Measurements from ENCODE around the gene TRIM39. TPM values are rescaled to one million over a fixed set of nuclear protein-coding genes. Genes with fewer than 3 reads are reported as not detected.

Gene TRIM39
- total and polyA plus RNA-seq, 4 donors, result 7.4 to 13.1 (median 11.5) TPM

DNA sequence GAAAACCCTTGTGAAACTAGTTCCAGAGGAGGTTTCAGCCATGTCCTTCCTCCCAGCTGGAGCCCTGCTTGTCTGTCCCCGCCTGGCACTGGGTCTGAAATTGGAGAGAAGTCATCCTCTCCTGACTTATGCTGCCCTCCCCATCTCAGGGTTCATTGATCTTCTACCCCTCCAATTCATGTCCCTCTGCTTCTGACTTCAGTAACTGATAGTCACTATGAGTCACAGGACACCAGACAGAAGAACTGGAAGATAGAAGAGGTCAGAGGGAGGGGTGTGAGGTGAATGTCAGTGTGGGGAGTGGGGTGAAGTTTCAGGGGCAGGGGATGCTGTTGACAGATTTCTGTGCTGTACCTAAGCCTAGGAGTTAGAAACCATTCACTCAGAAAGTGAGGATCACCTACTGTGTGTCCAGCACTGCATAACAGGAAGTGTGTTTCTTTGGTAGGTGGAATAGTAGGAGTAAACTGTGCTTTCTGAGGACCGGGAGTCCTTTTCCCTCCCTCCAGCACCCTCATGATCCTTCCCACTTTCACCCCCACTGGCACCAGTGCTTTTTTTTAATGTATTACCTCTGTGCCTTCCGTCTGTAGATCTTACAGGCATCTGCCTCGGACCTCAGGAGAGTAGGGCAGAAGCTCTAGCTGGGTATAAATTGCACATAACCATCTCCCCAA is 17.6 kb downstream of the TRIM39 start:
- H3K9me3 ChIP-seq (ENCODE audit: control insufficient read depth, insufficient read depth, low read length), result no peaks in the 10 kb centered on the region
- H3K27me3 ChIP-seq (ENCODE audit: control insufficient read depth, insufficient read depth, low read length), result no peaks in the 10 kb centered on the region
- no peak for DNase-seq (ENCODE audit: low read depth in 4 of 6, low spot score in 6 of 6)
- H3K4me3 ChIP-seq (ENCODE audit: low read depth, low read length), result peak overlapping the region; percentile 91
- peak overlapping the region; percentile 84 for H3K27ac ChIP-seq (ENCODE audit: low read depth, low read length)
- H3K36me3 ChIP-seq (ENCODE audit: control insufficient read depth, insufficient read depth, low read length), result peaks cover 27% of the 10 kb centered on the region
- peaks cover 6% of the 10 kb centered on the region for H3K4me1 ChIP-seq (ENCODE audit: control insufficient read depth, insufficient read depth, low read length)
- 67% methylated on average over 2 of the region's 4 CpGs for whole genome bisulfite sequencing (ENCODE audit: insufficient coverage)

DNA sequence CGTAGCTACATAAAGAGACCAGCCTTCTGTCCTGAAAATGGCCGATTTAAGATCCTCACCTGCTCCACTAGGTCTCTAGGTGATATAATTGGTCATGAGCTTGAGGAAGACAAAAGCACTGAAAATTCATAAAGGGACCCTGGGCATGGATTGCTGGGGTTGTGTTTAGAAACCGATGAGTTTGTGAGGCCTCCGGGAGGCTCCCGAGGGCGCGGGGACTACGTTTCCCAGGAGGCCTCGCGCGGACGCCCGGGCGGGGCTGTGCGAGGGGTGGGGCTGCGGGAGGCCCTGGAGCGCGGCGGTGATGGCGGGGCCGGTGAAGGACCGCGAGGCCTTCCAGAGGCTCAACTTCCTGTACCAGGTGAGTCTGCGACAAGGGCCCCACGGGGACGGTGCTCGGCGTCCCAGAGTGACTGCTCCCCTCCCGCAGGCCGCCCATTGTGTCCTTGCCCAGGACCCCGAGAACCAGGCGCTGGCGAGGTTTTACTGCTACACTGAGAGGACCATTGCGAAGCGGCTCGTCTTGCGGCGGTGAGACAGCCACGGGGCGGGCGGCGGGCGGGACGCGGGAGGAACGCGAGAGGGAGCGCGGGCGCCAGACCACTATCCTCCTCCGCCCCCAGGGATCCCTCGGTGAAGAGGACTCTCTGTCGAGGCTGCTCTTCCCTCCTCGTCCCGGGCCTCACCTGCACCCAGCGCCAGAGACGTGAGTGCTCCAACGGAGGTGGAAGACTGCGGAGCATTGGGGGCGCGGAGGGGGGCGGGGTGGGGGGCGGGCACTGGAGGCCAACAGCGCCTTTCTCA is 18.3 kb downstream of the TRIM39 start, which contains the start of gene RPP21:
Gene RPP21 (plus strand): TSS at position 289 of the 804 bp plus-strand sequence. CDS start 16 bp downstream, at position 305.
- Histone ChIP-seq H3K9me3 (ENCODE audit: control insufficient read depth, insufficient read depth, low read length) (no peaks in the 10 kb centered on the region), H3K4me3 (ENCODE audit: low read depth, low read length) (peak within 1 kb of the TSS; percentile 91), H3K27me3 (ENCODE audit: control insufficient read depth, insufficient read depth, low read length) (no peaks in the 10 kb centered on the region), H3K4me1 (ENCODE audit: control insufficient read depth, insufficient read depth, low read length) (peaks cover 6% of the 10 kb centered on the region), H3K27ac (ENCODE audit: low read depth, low read length) (peak within 1 kb of the TSS; percentile 84), H3K36me3 (ENCODE audit: control insufficient read depth, insufficient read depth, low read length) (peaks cover 27% of the 10 kb centered on the region)
- DNase-seq (ENCODE audit: low read depth in 4 of 6, low spot score in 6 of 6), result peak; percentile 55 to 95 (median 72)
- 0% methylated on average over 53 of the region's 64 CpGs for WGBS (ENCODE audit: insufficient coverage)

DNA sequence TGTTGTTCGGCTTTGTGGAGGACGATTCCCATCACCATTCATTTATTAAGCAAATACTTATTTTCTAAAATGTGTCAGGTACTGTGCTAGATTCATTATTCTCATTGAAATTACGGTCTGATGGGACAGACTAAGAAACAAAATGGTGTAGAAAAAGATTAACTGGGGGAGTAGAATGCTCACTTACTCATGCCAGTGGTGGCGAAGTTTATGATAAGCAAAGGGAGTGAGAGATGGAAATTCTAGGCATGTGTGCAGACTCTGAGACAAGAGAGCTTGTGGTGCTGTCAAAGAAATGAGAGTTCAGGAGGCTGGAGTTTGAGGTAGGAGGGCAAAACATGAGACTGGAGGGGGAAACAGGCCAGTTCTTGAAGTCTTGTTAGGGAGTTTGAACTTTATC is 19.1 kb downstream of the TRIM39 start:
- H3K27me3 ChIP-seq (ENCODE audit: control insufficient read depth, insufficient read depth, low read length), result no peaks in the 10 kb centered on the region
- DNase-seq (ENCODE audit: low read depth in 4 of 6, low spot score in 6 of 6), result peak in 1 of 6 donors; percentile 7
- no peaks in the 10 kb centered on the region for H3K9me3 ChIP-seq (ENCODE audit: control insufficient read depth, insufficient read depth, low read length)
- H3K4me3 ChIP-seq (ENCODE audit: low read depth, low read length), result peak overlapping the region; percentile 91
- H3K27ac ChIP-seq (ENCODE audit: low read depth, low read length), result no peak overlapping the region
- peaks cover 23% of the 10 kb centered on the region for H3K36me3 ChIP-seq (ENCODE audit: control insufficient read depth, insufficient read depth, low read length)
- peaks cover 6% of the 10 kb centered on the region for H3K4me1 ChIP-seq (ENCODE audit: control insufficient read depth, insufficient read depth, low read length)
- 64% methylated on average over 2 of the region's 4 CpGs for WGBS (ENCODE audit: insufficient coverage)

DNA sequence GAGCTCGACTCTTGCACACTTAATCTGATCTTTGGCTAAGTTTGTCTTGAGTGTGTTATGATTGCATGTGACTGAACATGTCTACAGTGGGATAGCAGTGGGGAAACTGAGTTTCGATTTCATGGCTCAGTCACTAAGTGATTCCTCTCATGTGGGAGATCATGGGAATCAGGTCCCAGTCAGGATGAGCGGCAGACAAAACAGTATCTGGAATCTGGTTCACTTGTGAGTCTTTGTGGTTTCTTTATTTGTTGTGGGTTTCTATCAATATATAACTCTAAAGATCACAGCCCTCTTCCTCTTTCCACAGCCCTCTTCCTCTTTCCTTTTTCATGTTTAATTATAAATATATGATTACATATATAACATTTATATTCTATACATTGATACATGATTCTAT is 22.2 kb downstream of the TRIM39 start:
- no peak for DNase-seq (ENCODE audit: low read depth in 4 of 6, low spot score in 6 of 6)
- Histone ChIP-seq H3K4me1 (ENCODE audit: control insufficient read depth, insufficient read depth, low read length) (peaks cover 6% of the 10 kb centered on the region), H3K9me3 (ENCODE audit: control insufficient read depth, insufficient read depth, low read length) (no peaks in the 10 kb centered on the region), H3K36me3 (ENCODE audit: control insufficient read depth, insufficient read depth, low read length) (peaks cover 9% of the 10 kb centered on the region), H3K27me3 (ENCODE audit: control insufficient read depth, insufficient read depth, low read length) (no peaks in the 10 kb centered on the region), H3K4me3 (ENCODE audit: low read depth, low read length) (no peak overlapping the region), H3K27ac (ENCODE audit: low read depth, low read length) (no peak overlapping the region)
- 90% methylated on average over 1 of the region's 3 CpGs for WGBS (ENCODE audit: insufficient coverage)

DNA sequence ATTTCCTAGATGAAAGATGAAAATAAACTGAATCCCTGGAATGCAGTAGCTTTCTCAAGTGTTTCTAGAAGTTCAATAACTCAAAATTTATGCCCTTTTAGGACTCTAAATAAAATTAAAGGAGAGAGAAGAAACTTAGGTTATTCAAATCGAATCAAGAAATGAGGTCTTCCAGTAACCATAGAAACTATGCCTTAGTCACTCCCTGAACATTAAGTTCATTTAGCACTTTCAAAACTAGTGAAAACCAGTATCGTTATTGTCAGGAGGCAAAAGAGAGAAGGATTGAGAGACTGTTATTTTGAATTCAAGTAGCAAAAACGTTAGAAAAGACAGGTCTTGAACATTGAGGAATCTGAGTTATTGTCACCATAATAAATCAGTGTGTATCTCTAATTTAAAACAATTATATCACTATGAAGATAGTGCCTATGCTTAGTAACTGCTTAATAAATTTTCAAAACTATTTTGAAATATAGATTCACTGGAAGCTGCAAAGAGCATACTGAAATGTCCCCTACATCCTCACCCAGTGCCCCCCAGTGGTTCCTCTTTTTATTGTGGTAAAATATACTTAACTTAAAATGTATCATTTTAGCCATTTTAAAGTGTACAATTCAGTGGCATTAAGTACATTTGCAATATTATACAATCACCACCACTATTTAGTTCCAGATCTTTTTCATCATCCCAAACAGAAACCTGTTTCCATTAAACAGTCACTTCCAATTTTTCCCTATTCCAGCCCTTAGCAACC is 22.9 kb downstream of the TRIM39 start:
- H3K27ac ChIP-seq (ENCODE audit: low read depth, low read length), result no peak overlapping the region
- H3K4me1 ChIP-seq (ENCODE audit: control insufficient read depth, insufficient read depth, low read length), result peaks cover 6% of the 10 kb centered on the region
- DNase-seq (ENCODE audit: low read depth in 4 of 6, low spot score in 6 of 6), result no peak
- no peak overlapping the region for H3K4me3 ChIP-seq (ENCODE audit: low read depth, low read length)
- H3K9me3 ChIP-seq (ENCODE audit: control insufficient read depth, insufficient read depth, low read length), result no peaks in the 10 kb centered on the region
- H3K36me3 ChIP-seq (ENCODE audit: control insufficient read depth, insufficient read depth, low read length), result peaks cover 8% of the 10 kb centered on the region
- no CpG with 5 or more reads among the region's 3 CpGs for WGBS (ENCODE audit: insufficient coverage)
- no peaks in the 10 kb centered on the region for H3K27me3 ChIP-seq (ENCODE audit: control insufficient read depth, insufficient read depth, low read length)

DNA sequence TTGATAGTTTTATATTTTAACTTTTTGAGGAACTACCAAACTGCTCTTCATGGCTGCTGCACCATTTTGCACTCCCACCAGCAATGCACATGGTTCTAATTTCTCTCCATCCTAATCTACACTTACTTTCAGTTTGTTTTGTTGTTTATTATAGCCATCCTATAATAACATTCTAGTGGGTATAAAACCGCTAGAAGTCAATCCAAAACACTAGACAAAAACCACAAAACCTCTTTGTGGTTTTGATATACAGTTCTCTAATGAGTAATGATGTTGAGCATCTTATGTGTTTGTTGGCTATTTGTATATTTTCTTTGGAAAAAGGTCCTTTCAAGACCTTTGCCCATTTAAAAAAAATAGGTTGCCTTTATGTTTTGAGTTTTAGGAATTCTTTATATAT is 23.8 kb downstream of the TRIM39 start:
- peaks cover 8% of the 10 kb centered on the region for H3K36me3 ChIP-seq (ENCODE audit: control insufficient read depth, insufficient read depth, low read length)
- no CpG with 5 or more reads among the region's 1 CpG for WGBS (ENCODE audit: insufficient coverage)

GRCh38 chr6:30352550-30352949 is 25.8 kb downstream of the TRIM39 start:
- Histone ChIP-seq H3K27me3 (ENCODE audit: control insufficient read depth, insufficient read depth, low read length) (peaks cover 3% of the 10 kb centered on the region), H3K4me1 (ENCODE audit: control insufficient read depth, insufficient read depth, low read length) (no peaks in the 10 kb centered on the region), H3K4me3 (ENCODE audit: low read depth, low read length) (no peak overlapping the region), H3K9me3 (ENCODE audit: control insufficient read depth, insufficient read depth, low read length) (no peaks in the 10 kb centered on the region), H3K36me3 (ENCODE audit: control insufficient read depth, insufficient read depth, low read length) (peaks cover 6% of the 10 kb centered on the region), H3K27ac (ENCODE audit: low read depth, low read length) (no peak overlapping the region)
- WGBS (ENCODE audit: insufficient coverage), result 86% methylated on average over 2 of the region's 2 CpGs
- DNase-seq (ENCODE audit: low read depth in 4 of 6, low spot score in 6 of 6), result no peak

More for the DNA sequence above, 23.8 kb downstream of the TRIM39 start:
- Histone ChIP-seq H3K27ac (ENCODE audit: low read depth, low read length) (no peak overlapping the region), H3K4me3 (ENCODE audit: low read depth, low read length) (no peak overlapping the region), H3K4me1 (ENCODE audit: control insufficient read depth, insufficient read depth, low read length) (peaks cover 6% of the 10 kb centered on the region), H3K27me3 (ENCODE audit: control insufficient read depth, insufficient read depth, low read length) (no peaks in the 10 kb centered on the region), H3K9me3 (ENCODE audit: control insufficient read depth, insufficient read depth, low read length) (no peaks in the 10 kb centered on the region)
- DNase-seq (ENCODE audit: low read depth in 4 of 6, low spot score in 6 of 6), result no peak

GRCh38 chr6:30355281-30355680 is 28.6 kb downstream of the TRIM39 start:
- Histone ChIP-seq H3K36me3 (ENCODE audit: control insufficient read depth, insufficient read depth, low read length) (no peaks in the 10 kb centered on the region), H3K4me3 (ENCODE audit: low read depth, low read length) (no peak overlapping the region), H3K4me1 (ENCODE audit: control insufficient read depth, insufficient read depth, low read length) (peaks cover 5% of the 10 kb centered on the region), H3K9me3 (ENCODE audit: control insufficient read depth, insufficient read depth, low read length) (no peaks in the 10 kb centered on the region), H3K27me3 (ENCODE audit: control insufficient read depth, insufficient read depth, low read length) (peaks cover 24% of the 10 kb centered on the region), H3K27ac (ENCODE audit: low read depth, low read length) (no peak overlapping the region)
- WGBS (ENCODE audit: insufficient coverage), result 40% methylated on average over 2 of the region's 4 CpGs
- no peak for DNase-seq (ENCODE audit: low read depth in 4 of 6, low spot score in 6 of 6)

DNA sequence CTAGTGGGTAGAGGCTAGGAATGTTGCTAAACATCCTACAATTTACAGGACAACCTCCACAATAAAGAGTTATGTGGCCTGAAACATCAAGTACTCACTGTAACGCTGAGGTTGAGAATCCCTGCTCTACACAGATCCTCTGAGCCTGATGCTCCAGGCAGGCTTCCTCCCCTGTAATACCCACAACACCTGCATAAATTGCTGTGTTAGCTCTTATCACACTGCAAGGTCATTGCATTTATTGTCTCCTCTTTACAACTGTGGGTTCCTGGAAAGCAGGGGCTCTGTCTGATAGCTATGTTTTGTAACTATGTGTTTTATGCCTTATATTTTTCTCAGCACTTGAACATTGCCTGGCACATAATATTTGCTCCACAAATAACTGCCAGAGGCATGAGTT is 29.8 kb downstream of the TRIM39 start:
- H3K4me3 ChIP-seq (ENCODE audit: low read depth, low read length), result no peak overlapping the region
- no peak overlapping the region for H3K27ac ChIP-seq (ENCODE audit: low read depth, low read length)
- no peak for DNase-seq (ENCODE audit: low read depth in 4 of 6, low spot score in 6 of 6)
- peaks cover 33% of the 10 kb centered on the region for H3K27me3 ChIP-seq (ENCODE audit: control insufficient read depth, insufficient read depth, low read length)
- WGBS (ENCODE audit: insufficient coverage), result 75% methylated on average over 1 of the region's 1 CpG
- H3K9me3 ChIP-seq (ENCODE audit: control insufficient read depth, insufficient read depth, low read length), result no peaks in the 10 kb centered on the region
- no peaks in the 10 kb centered on the region for H3K36me3 ChIP-seq (ENCODE audit: control insufficient read depth, insufficient read depth, low read length)
- H3K4me1 ChIP-seq (ENCODE audit: control insufficient read depth, insufficient read depth, low read length), result peaks cover 5% of the 10 kb centered on the region

Data from spinal cord (tissue), 10 donors.